ENCODE measurements around the gene CTIF.

DNA sequence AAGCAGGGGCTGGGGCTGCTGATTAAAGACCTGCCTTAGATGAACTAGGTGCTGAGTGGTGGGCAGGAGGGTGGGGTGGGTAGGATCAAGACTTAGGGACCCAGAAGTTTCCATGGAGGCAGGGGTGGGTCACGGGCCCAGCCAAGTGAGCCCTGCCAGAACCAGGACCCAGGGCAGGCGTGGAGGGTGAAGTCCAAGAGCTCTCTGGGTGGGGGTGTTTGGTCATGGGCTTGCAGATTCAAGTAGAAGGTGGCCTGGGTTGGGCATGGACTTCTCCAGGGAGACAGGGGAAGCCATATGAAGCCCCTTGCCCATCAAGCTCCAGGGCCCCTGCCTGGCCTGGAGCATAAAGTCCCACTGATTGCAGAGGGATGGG lies 243.1 kb downstream of the CTIF start:
- TF ChIP-seq EZH2phosphoT487 (conservative IDR thresholded peaks at IDR 0.05; ENCODE audit: low read length), result no peak
- TF ChIP-seq, protein P1, sequence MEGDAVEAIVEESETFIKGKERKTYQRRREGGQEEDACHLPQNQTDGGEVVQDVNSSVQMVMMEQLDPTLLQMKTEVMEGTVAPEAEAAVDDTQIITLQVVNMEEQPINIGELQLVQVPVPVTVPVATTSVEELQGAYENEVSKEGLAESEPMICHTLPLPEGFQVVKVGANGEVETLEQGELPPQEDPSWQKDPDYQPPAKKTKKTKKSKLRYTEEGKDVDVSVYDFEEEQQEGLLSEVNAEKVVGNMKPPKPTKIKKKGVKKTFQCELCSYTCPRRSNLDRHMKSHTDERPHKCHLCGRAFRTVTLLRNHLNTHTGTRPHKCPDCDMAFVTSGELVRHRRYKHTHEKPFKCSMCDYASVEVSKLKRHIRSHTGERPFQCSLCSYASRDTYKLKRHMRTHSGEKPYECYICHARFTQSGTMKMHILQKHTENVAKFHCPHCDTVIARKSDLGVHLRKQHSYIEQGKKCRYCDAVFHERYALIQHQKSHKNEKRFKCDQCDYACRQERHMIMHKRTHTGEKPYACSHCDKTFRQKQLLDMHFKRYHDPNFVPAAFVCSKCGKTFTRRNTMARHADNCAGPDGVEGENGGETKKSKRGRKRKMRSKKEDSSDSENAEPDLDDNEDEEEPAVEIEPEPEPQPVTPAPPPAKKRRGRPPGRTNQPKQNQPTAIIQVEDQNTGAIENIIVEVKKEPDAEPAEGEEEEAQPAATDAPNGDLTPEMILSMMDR (IDR thresholded peaks at IDR 0.05; ENCODE audit: insufficient read depth, low read length, poor library complexity, severe bottlenecking), result no peak
